SHP77 treated with DMSO at 0.1 percent for 48 hours (cell line): ENCODE measurements around the gene GRIK5.

Experiments
- DNase-seq: peaks from one replicate; lab custom pipeline; 2025; lab: John Stamatoyannopoulos, UW

Gene GRIK5

GRCh38 chr19:41990615-41991014 is 79.4 kb downstream of the GRIK5 start:
- DNase-seq, result no peak

- no peak for DNase-seq
Measured at GRCh38 chr19:41990028-41990427, 80.0 kb downstream of the GRIK5 start.

- DNase-seq, result no peak
Measured at GRCh38 chr19:41988947-41989346, 81.1 kb downstream of the GRIK5 start.

GRCh38 chr19:41987141-41987860 is 82.7 kb downstream of the GRIK5 start:
- DNase-seq, result no peak

- DNase-seq, result no peak
Measured at GRCh38 chr19:41984961-41985360, 85.0 kb downstream of the GRIK5 start.

GRCh38 chr19:41981724-41982123 is 88.3 kb downstream of the GRIK5 start:
- no peak for DNase-seq

- no peak for DNase-seq
Measured at GRCh38 chr19:41978470-41978869, 91.5 kb downstream of the GRIK5 start.

GRCh38 chr19:41977916-41978315 is 92.1 kb downstream of the GRIK5 start:
- DNase-seq, result no peak

- no peak for DNase-seq
Measured at GRCh38 chr19:41974652-41975051, 95.4 kb downstream of the GRIK5 start.

GRCh38 chr19:41971363-41971762 is 98.6 kb downstream of the GRIK5 start:
- no peak for DNase-seq

- DNase-seq, result no peak
Measured at GRCh38 chr19:41969772-41970458, 100.1 kb downstream of the GRIK5 start.

GRCh38 chr19:41968751-41969595 is 101.0 kb downstream of the GRIK5 start:
- no peak for DNase-seq

GRCh38 chr19:41967054-41967783 is 102.8 kb downstream of the GRIK5 start:
- no peak for DNase-seq

GRCh38 chr19:41965106-41965505 is 104.9 kb downstream of the GRIK5 start:
- DNase-seq, result no peak

- DNase-seq, result no peak
Measured at GRCh38 chr19:41960973-41961372, 109.0 kb downstream of the GRIK5 start.

GRCh38 chr19:41959056-41960053 is 110.7 kb downstream of the GRIK5 start, which contains the start of gene RABAC1:
Gene RABAC1, minus strand, starts transcription at chr19:41959321. Its CDS starts 29 bp downstream, at chr19:41959292.
- peak; percentile 86 for DNase-seq

- no peak for DNase-seq
Measured at GRCh38 chr19:41958367-41959055, 111.5 kb downstream of the GRIK5 start.

- peak; percentile 64 for DNase-seq
Measured at GRCh38 chr19:41957838-41958366, 112.1 kb downstream of the GRIK5 start.

GRCh38 chr19:41957161-41957837 is 112.7 kb downstream of the GRIK5 start:
- no peak for DNase-seq
